NB4 (cell line): ENCODE measurements around the gene ANKH.

Experiments used
- CTCF ChIP-seq: IDR thresholded peaks from one replicate; pipeline ENCODE4 v1.5.1; 2012; ENCODE audit warnings: low read depth, low read length
- POLR2A ChIP-seq: IDR thresholded peaks from 2 replicates; pipeline ENCODE4 v1.6.1; 2011; ENCODE audit warnings: mild to moderate bottlenecking; ENCODE audit not compliant: insufficient read length; ENCODE audit errors: extremely low read depth

- TF ChIP-seq CTCF (no peak), POLR2A (no peak)
Observed at GRCh38 chr5:14686517-14686916, 185.1 kb downstream of the ANKH start.
